HG02678 (cell line): Measurements from ENCODE around the gene LMNA.
"Not testable (repeated sequence)": the region's sequence is repeated elsewhere in the genome, so short reads cannot be mapped to it uniquely, and the experiment has no call there.

Experiments used
- ATAC-seq: cut with Tn5 transposase; IDR thresholded peaks from one replicate; pipeline ENCODE4 v1.9.1; 2021; ENCODE audit warnings: mild to moderate bottlenecking, moderate library complexity; ENCODE audit not compliant: unreplicated experiment

The LMNA gene

GRCh38 chr1:156121005-156121404 is 6.5 kb downstream of the LMNA start:
- ATAC-seq, result not testable (repeated sequence)

- ATAC-seq, result no peak
Measured at GRCh38 chr1:156121457-156121856, 6.9 kb downstream of the LMNA start.

GRCh38 chr1:156122086-156122485 is 7.6 kb downstream of the LMNA start:
- no peak for ATAC-seq

GRCh38 chr1:156122519-156123355 is 8.2 kb downstream of the LMNA start:
- no peak for ATAC-seq

DNA sequence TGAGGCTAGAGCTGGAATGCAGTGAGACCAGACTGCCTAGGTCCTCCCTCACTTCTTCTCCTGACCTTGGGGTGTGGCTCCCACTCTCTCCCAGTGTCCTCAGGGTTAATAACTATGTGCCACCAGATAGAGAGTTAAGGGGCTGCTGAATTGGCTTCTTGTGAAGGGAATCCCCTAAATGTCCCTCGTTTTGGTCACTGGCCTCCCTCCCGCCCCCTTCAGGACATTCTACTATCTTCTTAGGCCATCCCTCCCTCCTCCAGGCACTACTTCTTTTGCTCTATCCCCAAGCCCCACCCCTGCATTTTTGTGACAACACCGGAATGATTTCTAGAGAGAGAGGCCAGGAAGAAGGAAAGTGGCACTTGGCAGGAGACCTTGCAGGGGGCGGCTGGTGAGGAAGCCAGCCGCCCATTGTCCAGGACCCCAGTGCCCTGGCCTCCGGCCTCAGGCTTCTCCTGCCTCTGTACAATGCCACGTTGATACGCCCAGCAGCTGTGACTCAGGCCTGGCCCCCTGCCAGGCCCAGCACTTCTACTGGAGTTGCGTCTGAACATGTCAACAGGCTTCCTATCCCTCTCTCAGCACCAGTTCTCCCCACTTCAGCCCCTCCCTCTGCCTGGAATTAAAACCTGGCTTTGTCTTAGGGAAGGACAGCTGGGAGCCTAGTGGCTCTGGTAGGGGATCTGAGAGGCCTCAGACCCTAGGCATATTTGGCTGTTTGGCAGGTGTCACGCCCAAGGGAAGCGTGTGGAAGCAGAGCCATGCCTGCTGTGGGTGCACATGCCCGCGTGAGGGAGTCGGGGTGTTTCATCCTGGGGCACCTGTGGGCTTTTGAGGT is 9.1 kb downstream of the LMNA start:
- ATAC-seq, result no peak

- ATAC-seq, result no peak
Measured at GRCh38 chr1:156124557-156125483, 10.3 kb downstream of the LMNA start.

- ATAC-seq, result not testable (repeated sequence)
Measured at GRCh38 chr1:156125544-156125943, 11.0 kb downstream of the LMNA start.

DNA sequence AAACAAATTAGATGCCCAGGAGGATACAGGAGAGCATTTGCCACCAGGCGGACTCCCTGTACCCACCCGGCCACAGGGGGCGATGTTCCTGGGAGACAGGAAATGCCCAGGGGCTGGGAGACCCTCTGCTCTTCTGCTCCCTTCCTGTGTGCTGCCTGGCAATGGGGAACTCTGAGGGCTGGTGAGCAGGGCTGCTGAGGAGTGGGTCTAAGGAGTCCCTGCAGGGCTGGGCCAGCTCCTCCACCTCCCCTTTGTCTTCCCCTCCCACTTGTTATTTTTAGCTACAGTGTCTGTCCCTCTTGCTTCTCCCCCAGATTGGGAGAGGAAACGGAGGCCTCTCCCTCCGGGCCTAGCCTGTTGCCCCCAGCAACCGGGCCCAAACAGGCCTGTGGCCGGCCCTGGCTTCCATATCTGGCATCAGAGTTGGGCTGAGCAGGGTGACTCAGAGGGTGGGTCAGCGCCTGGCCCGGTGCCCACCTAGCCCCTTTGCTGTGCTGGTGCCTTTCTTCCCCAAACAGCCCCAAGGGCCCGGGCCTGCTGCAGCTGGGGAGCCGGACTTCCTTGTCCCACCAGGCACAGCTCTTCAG is 11.6 kb downstream of the LMNA start:
- no peak for ATAC-seq

GRCh38 chr1:156126630-156127534 is 12.4 kb downstream of the LMNA start:
- peak; percentile 53 for ATAC-seq

- no peak for ATAC-seq
Measured at GRCh38 chr1:156128308-156128653, 13.8 kb downstream of the LMNA start.

GRCh38 chr1:156128654-156129597 is 14.4 kb downstream of the LMNA start:
- ATAC-seq, result no peak

- ATAC-seq, result no peak
Measured at GRCh38 chr1:156129687-156130577, 15.4 kb downstream of the LMNA start.

DNA sequence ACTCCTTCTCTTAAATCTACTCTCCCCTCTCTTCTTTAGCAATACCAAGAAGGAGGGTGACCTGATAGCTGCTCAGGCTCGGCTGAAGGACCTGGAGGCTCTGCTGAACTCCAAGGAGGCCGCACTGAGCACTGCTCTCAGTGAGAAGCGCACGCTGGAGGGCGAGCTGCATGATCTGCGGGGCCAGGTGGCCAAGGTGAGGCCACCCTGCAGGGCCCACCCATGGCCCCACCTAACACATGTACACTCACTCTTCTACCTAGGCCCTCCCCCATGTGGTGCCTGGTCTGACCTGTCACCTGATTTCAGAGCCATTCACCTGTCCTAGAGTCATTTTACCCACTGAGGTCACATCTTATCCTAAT is 16.0 kb downstream of the LMNA start:
- ATAC-seq, result no peak

DNA sequence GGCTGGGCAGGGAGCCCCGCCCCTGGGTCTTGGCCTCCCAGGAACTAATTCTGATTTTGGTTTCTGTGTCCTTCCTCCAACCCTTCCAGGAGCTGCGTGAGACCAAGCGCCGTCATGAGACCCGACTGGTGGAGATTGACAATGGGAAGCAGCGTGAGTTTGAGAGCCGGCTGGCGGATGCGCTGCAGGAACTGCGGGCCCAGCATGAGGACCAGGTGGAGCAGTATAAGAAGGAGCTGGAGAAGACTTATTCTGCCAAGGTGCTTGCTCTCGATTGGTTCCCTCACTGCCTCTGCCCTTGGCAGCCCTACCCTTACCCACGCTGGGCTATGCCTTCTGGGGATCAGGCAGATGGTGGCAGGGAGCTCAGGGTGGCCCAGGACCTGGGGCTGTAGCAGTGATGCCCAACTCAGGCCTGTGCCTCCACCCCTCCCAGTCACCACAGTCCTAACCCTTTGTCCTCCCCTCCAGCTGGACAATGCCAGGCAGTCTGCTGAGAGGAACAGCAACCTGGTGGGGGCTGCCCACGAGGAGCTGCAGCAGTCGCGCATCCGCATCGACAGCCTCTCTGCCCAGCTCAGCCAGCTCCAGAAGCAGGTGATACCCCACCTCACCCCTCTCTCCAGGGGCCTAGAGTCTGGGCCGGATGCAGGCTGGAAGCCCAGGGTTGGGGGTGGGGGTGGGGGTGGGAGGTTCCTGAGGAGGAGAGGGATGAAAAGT is 20.4 kb downstream of the LMNA start:
- ATAC-seq, result no peak

DNA sequence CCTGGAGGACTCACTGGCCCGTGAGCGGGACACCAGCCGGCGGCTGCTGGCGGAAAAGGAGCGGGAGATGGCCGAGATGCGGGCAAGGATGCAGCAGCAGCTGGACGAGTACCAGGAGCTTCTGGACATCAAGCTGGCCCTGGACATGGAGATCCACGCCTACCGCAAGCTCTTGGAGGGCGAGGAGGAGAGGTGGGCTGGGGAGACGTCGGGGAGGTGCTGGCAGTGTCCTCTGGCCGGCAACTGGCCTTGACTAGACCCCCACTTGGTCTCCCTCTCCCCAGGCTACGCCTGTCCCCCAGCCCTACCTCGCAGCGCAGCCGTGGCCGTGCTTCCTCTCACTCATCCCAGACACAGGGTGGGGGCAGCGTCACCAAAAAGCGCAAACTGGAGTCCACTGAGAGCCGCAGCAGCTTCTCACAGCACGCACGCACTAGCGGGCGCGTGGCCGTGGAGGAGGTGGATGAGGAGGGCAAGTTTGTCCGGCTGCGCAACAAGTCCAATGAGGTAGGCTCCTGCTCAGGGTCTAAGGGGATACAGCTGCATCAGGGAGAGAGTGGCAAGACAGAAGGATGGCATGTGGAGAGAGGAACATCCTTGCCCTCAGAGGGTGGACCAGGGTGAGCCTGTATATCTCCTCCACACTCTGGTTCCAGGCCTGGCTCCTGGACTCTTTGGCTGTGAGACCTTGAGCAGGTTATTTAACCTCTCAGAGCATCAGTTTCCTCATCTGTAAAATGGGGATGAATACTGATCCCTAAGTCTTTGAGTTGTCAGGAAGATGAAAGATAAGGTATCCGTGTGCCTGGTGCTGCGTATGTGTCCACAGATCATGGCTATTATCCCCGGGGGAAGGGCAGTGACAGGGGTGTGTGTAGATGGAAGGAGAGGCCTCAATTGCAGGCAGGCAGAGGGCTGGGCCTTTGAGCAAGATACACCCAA is 21.7 kb downstream of the LMNA start:
- ATAC-seq, result no peak

- ATAC-seq, result no peak
Measured at GRCh38 chr1:156136970-156137483, 22.5 kb downstream of the LMNA start.
